ENCODE data around the gene FSTL4. TPM values are rescaled to one million over a fixed set of nuclear protein-coding genes. Genes with fewer than 3 reads are reported as not detected.

The FSTL4 gene
- total RNA-seq, 1 experiment from 2014 or later = 2.7 TPM

DNA sequence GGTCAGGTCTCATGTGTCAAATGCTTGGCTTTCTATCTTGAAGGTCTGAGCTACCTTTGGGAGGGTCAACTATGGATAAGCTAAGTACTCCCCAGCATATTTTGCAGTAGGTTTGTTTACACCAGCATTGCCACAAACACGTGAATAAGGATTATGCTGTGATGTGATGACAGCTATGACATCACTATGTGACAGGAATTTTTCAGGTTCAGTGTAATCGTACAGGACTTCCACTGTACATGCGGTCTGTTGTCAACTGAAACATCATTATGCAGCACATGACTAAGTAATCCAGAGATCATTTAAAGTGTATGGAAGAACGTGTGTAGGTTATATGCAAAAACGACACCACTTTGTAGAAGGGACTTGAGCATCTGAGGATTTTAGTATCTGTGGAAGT is 104.0 kb downstream of the FSTL4 start:
- H3K27ac Mint-ChIP-seq (ENCODE audit: unreplicated experiment) = no peak overlapping the region
- no peaks in the 10 kb centered on the region for H3K36me3 ChIP-seq (ENCODE audit: control insufficient read depth, insufficient read depth, low read length)
- no peak for DNase-seq
- intact Hi-C loops (cut with micrococcal nuclease; ENCODE audit: unreplicated experiment) = no loop called here
- H3K4me1 ChIP-seq = no peaks in the 10 kb centered on the region
- TF ChIP-seq, protein P1, sequence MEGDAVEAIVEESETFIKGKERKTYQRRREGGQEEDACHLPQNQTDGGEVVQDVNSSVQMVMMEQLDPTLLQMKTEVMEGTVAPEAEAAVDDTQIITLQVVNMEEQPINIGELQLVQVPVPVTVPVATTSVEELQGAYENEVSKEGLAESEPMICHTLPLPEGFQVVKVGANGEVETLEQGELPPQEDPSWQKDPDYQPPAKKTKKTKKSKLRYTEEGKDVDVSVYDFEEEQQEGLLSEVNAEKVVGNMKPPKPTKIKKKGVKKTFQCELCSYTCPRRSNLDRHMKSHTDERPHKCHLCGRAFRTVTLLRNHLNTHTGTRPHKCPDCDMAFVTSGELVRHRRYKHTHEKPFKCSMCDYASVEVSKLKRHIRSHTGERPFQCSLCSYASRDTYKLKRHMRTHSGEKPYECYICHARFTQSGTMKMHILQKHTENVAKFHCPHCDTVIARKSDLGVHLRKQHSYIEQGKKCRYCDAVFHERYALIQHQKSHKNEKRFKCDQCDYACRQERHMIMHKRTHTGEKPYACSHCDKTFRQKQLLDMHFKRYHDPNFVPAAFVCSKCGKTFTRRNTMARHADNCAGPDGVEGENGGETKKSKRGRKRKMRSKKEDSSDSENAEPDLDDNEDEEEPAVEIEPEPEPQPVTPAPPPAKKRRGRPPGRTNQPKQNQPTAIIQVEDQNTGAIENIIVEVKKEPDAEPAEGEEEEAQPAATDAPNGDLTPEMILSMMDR (IDR thresholded peaks at IDR 0.05; ENCODE audit: insufficient read depth in 1 of 2, low read depth in 1 of 2, low read length in 1 of 2, severe bottlenecking in 1 of 2, unreplicated experiment in 1 of 2) = no peak
- no peaks in the 10 kb centered on the region for H3K4me1 Mint-ChIP-seq (ENCODE audit: low read depth, unreplicated experiment)
- POLR2A ChIA-PET = no interaction called here
- no TSS peak for BruUV-seq (replicated peaks)
- peaks cover 18% of the 10 kb centered on the region for H3K27me3 Mint-ChIP-seq (ENCODE audit: insufficient read depth, unreplicated experiment)
- H3K4me3 Mint-ChIP-seq (ENCODE audit: unreplicated experiment) = no peak overlapping the region
- no peaks in the 10 kb centered on the region for H3K9me3 ChIP-seq
- no peaks in the 10 kb centered on the region for H3K9me3 Mint-ChIP-seq (ENCODE audit: unreplicated experiment)
- no peaks in the 10 kb centered on the region for H3K36me3 Mint-ChIP-seq (ENCODE audit: insufficient read depth, unreplicated experiment)
- H3K4me3 ChIP-seq (ENCODE audit: low read depth, low read length) = no peak overlapping the region
- H3K27me3 ChIP-seq (replicated peaks; ENCODE audit: control insufficient read depth, insufficient read depth, low read length) = no peaks in the 10 kb centered on the region
- CTCF ChIA-PET = no interaction called here

DNA sequence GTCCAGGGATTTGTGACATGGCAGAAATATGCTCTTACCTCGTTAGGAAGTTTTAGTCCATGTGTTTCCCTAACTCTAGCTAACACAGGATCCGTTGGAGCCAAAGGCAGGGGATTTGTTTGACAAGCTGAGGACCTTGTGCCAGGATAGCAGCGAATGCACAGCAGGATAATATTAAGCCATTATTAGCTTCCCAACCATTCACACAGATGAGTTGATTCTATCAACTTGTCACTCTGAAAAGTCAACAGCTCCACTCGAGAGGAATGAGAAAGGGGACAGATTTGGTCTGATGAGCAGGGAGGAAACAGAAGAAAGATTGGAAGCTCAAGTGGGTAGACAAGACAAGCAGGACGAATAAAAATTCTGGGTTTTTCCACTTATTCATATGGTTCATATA is 106.2 kb downstream of the FSTL4 start:
- no peaks in the 10 kb centered on the region for H3K9me3 Mint-ChIP-seq (ENCODE audit: unreplicated experiment)
- BruUV-seq (replicated peaks) = no TSS peak
- DNase-seq = no peak

DNA sequence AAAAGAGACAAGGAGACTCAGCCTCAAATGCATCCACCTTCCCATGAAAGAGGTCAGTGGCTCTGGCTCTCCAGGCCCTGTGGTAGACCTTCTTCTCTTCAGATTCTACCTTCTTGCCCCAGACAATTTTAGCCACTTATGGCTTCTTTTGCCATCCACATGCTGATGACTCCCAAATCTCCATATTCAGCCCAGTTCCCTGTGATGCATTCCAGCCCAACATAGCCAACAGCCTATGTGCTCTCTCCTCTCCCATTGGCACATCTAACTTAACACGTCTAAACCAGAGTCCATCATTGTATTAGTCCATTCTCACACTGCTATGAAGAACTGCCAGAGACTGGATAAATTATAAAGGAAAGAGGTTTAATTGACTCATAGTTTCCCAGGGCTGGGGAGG is 108.8 kb downstream of the FSTL4 start:
- H3K4me3 ChIP-seq (ENCODE audit: low read depth, low read length) = no peak overlapping the region
- H3K9me3 ChIP-seq = no peaks in the 10 kb centered on the region
- no peaks in the 10 kb centered on the region for H3K36me3 ChIP-seq (ENCODE audit: control insufficient read depth, insufficient read depth, low read length)
- BruUV-seq (replicated peaks) = no TSS peak
- no peak for DNase-seq
- intact Hi-C loops (cut with micrococcal nuclease; ENCODE audit: unreplicated experiment) = loop anchor here (5.0 kb wide), 1 partner anchor 109 kb away; the partner anchor contains the start of gene FSTL4
- no peak overlapping the region for H3K4me3 Mint-ChIP-seq (ENCODE audit: unreplicated experiment)
- H3K27ac Mint-ChIP-seq (ENCODE audit: unreplicated experiment) = no peak overlapping the region
- no peaks in the 10 kb centered on the region for H3K36me3 Mint-ChIP-seq (ENCODE audit: insufficient read depth, unreplicated experiment)
- POLR2A ChIA-PET = no interaction called here
- H3K27me3 Mint-ChIP-seq (ENCODE audit: insufficient read depth, unreplicated experiment) = peaks cover 9% of the 10 kb centered on the region
- no peaks in the 10 kb centered on the region for H3K27me3 ChIP-seq (replicated peaks; ENCODE audit: control insufficient read depth, insufficient read depth, low read length)
- no peaks in the 10 kb centered on the region for H3K4me1 Mint-ChIP-seq (ENCODE audit: low read depth, unreplicated experiment)
- H3K9me3 Mint-ChIP-seq (ENCODE audit: unreplicated experiment) = no peaks in the 10 kb centered on the region
- TF ChIP-seq, protein P1 (IDR thresholded peaks at IDR 0.05; ENCODE audit: insufficient read depth in 1 of 2, low read depth in 1 of 2, low read length in 1 of 2, severe bottlenecking in 1 of 2, unreplicated experiment in 1 of 2) = no peak
- H3K4me1 ChIP-seq = no peaks in the 10 kb centered on the region
- CTCF ChIA-PET = no interaction called here

More for the DNA sequence above, 106.2 kb downstream of the FSTL4 start:
- no peak overlapping the region for H3K4me3 Mint-ChIP-seq (ENCODE audit: unreplicated experiment)
- H3K27me3 ChIP-seq (replicated peaks; ENCODE audit: control insufficient read depth, insufficient read depth, low read length) = no peaks in the 10 kb centered on the region
- no peak overlapping the region for H3K27ac Mint-ChIP-seq (ENCODE audit: unreplicated experiment)
- no peaks in the 10 kb centered on the region for H3K9me3 ChIP-seq
- intact Hi-C loops (cut with micrococcal nuclease; ENCODE audit: unreplicated experiment) = no loop called here
- TF ChIP-seq, protein P1 (IDR thresholded peaks at IDR 0.05; ENCODE audit: insufficient read depth in 1 of 2, low read depth in 1 of 2, low read length in 1 of 2, severe bottlenecking in 1 of 2, unreplicated experiment in 1 of 2) = no peak
- no peaks in the 10 kb centered on the region for H3K4me1 Mint-ChIP-seq (ENCODE audit: low read depth, unreplicated experiment)
- H3K4me1 ChIP-seq = no peaks in the 10 kb centered on the region
- CTCF ChIA-PET = no interaction called here
- no peaks in the 10 kb centered on the region for H3K36me3 ChIP-seq (ENCODE audit: control insufficient read depth, insufficient read depth, low read length)
- peaks cover 6% of the 10 kb centered on the region for H3K27me3 Mint-ChIP-seq (ENCODE audit: insufficient read depth, unreplicated experiment)
- no peak overlapping the region for H3K4me3 ChIP-seq (ENCODE audit: low read depth, low read length)
- POLR2A ChIA-PET = no interaction called here
- no peaks in the 10 kb centered on the region for H3K36me3 Mint-ChIP-seq (ENCODE audit: insufficient read depth, unreplicated experiment)
